HG03039 (cell line): ENCODE measurements around the gene JAK1.

Experiments
- ATAC-seq: cut with Tn5 transposase; IDR thresholded peaks from one replicate; pipeline ENCODE4 v1.9.1; 2021; ENCODE audit warnings: mild to moderate bottlenecking, moderate library complexity; ENCODE audit not compliant: unreplicated experiment

Gene JAK1

GRCh38 chr1:64894438-64895196 lies 71.7 kb downstream of the JAK1 start:
- ATAC-seq, result no peak

- ATAC-seq, result no peak
These were observed 72.4 kb downstream of the JAK1 start for GRCh38 chr1:64893921-64894320.

- ATAC-seq, result no peak
These were observed 73.5 kb downstream of the JAK1 start for GRCh38 chr1:64892576-64893573.

GRCh38 chr1:64891448-64891825 lies 74.9 kb downstream of the JAK1 start:
- ATAC-seq, result no peak

- no peak for ATAC-seq
These were observed 75.5 kb downstream of the JAK1 start for GRCh38 chr1:64890699-64891447.

- no peak for ATAC-seq
These were observed 78.6 kb downstream of the JAK1 start for GRCh38 chr1:64887689-64888217.

GRCh38 chr1:64886877-64887276 lies 79.5 kb downstream of the JAK1 start:
- no peak for ATAC-seq

- no peak for ATAC-seq
These were observed 80.7 kb downstream of the JAK1 start for GRCh38 chr1:64885648-64886047.

GRCh38 chr1:64884261-64885040 lies 81.9 kb downstream of the JAK1 start:
- no peak for ATAC-seq

- peak; percentile 74 for ATAC-seq
These were observed 83.6 kb downstream of the JAK1 start for GRCh38 chr1:64882574-64883255.

- no peak for ATAC-seq
These were observed 85.1 kb downstream of the JAK1 start for GRCh38 chr1:64881281-64881680.

GRCh38 chr1:64880449-64880848 lies 85.9 kb downstream of the JAK1 start:
- no peak for ATAC-seq

GRCh38 chr1:64878931-64879611 lies 87.3 kb downstream of the JAK1 start:
- ATAC-seq, result no peak

GRCh38 chr1:64878090-64878489 lies 88.3 kb downstream of the JAK1 start:
- ATAC-seq, result no peak

GRCh38 chr1:64877598-64877997 lies 88.8 kb downstream of the JAK1 start:
- ATAC-seq, result no peak

- no peak for ATAC-seq
These were observed 89.2 kb downstream of the JAK1 start for GRCh38 chr1:64877151-64877550.

GRCh38 chr1:64875606-64876005 lies 90.7 kb downstream of the JAK1 start:
- ATAC-seq, result no peak

- no peak for ATAC-seq
These were observed 91.2 kb downstream of the JAK1 start for GRCh38 chr1:64875101-64875500.

- no peak for ATAC-seq
These were observed 91.7 kb downstream of the JAK1 start for GRCh38 chr1:64874666-64875065.
